Lung microvascular endothelial cell (primary cell): ENCODE results near the gene PCMT1. TPM values are rescaled to one million over a fixed set of nuclear protein-coding genes. Genes with fewer than 3 reads are reported as not detected.
A peak's percentile ranks its signal among the peaks of the same experiment; 100 is the strongest.
"Not testable (repeated sequence)": the region's sequence is repeated elsewhere in the genome, so short reads cannot be mapped to it uniquely, and the experiment has no call there.

ENCODE experiments used
- DNase-seq, 2 donors: peaks; one replicate each; pipeline versions ENCODE4 v3.0.0 to v3.0.0-alpha.2; 2010; ENCODE audit warnings: low read depth in 2 of 2
- total RNA-seq: library from RNA; depleted of rRNA; stranded (reverse); fragments of >200 nt; gene quantifications from 2 replicates; pipeline ENCODE4 v1.2.1, GENCODE V29; 2014

PCMT1 gene
- total RNA-seq, 1 donor from 2014 or later: 74.0 TPM

- peak; percentile 55 to 75 for DNase-seq
Observed at GRCh38 chr6:149750136-149750609, 632 bp downstream of the PCMT1 start.

- DNase-seq: no peak
Observed at GRCh38 chr6:149751239-149751638, 1.7 kb downstream of the PCMT1 start.

GRCh38 chr6:149751920-149752319, 2.4 kb downstream of the PCMT1 start:
- DNase-seq: not testable (repeated sequence)

- DNase-seq: no peak
Observed at GRCh38 chr6:149752600-149753373, 3.2 kb downstream of the PCMT1 start.

GRCh38 chr6:149753374-149753637, 3.8 kb downstream of the PCMT1 start:
- DNase-seq: not testable (repeated sequence)

- DNase-seq: peak in 1 of 2 donors; percentile 42
Observed at GRCh38 chr6:149754548-149754947, 5.0 kb downstream of the PCMT1 start.

GRCh38 chr6:149755300-149756260, 6.0 kb downstream of the PCMT1 start:
- DNase-seq: peak in 1 of 2 donors; percentile 11

GRCh38 chr6:149756261-149756636, 6.7 kb downstream of the PCMT1 start:
- no peak for DNase-seq

GRCh38 chr6:149761438-149761837, 11.9 kb downstream of the PCMT1 start:
- DNase-seq: no peak

- no peak for DNase-seq
Observed at GRCh38 chr6:149763866-149764265, 14.3 kb downstream of the PCMT1 start.

GRCh38 chr6:149766156-149766769, 16.7 kb downstream of the PCMT1 start:
- DNase-seq: peak; percentile 69 to 95

- no peak for DNase-seq
Observed at GRCh38 chr6:149769676-149770075, 20.1 kb downstream of the PCMT1 start.

- no peak for DNase-seq
Observed at GRCh38 chr6:149771185-149771584, 21.6 kb downstream of the PCMT1 start.

- DNase-seq: no peak
Observed at GRCh38 chr6:149771925-149772324, 22.4 kb downstream of the PCMT1 start.

GRCh38 chr6:149777624-149778023, 28.1 kb downstream of the PCMT1 start:
- DNase-seq: no peak

- no peak for DNase-seq
Observed at GRCh38 chr6:149779644-149779963, 30.1 kb downstream of the PCMT1 start.

- no peak for DNase-seq
Observed at GRCh38 chr6:149781715-149782114, 32.2 kb downstream of the PCMT1 start.

- no peak for DNase-seq
Observed at GRCh38 chr6:149782337-149782736, 32.8 kb downstream of the PCMT1 start.

- no peak for DNase-seq
Observed at GRCh38 chr6:149783551-149783950, 34.0 kb downstream of the PCMT1 start.

- no peak for DNase-seq
Observed at GRCh38 chr6:149806127-149806526, 56.6 kb downstream of the PCMT1 start.

GRCh38 chr6:149809798-149810197, 60.3 kb downstream of the PCMT1 start:
- DNase-seq: no peak

GRCh38 chr6:149813351-149813750, 63.8 kb downstream of the PCMT1 start:
- no peak for DNase-seq
